CD4-positive, CD25-positive, alpha-beta regulatory T cell (primary cell): ENCODE data around the gene MESP2. TPM values are rescaled to one million over a fixed set of nuclear protein-coding genes. Genes with fewer than 3 reads are reported as not detected.

Experiments used
- ATAC-seq, 2 donors: fragments of 150-1000 bp; cut with Tn5 transposase; one replicate each; pipeline ENCODE4 v1.10.0; 2021; ENCODE audit warnings: low read depth in 2 of 2, moderate number of reproducible peaks in 2 of 2, moderate library complexity in 1 of 2
- DNase-seq, 3 donors: peaks; one replicate each; pipeline versions ENCODE4 v3.0.0 to v3.0.0-alpha.2; 2012 to 2022; ENCODE audit warnings: mixed read lengths in 1 of 3
- H3K27ac ChIP-seq: one replicate; pipeline ENCODE4 v1.7.0; 2013; ENCODE audit warnings: mild to moderate bottlenecking, low read length; ENCODE audit not compliant: insufficient read depth, poor library complexity, severe bottlenecking
- H3K27me3 ChIP-seq: one replicate; pipeline ENCODE4 v1.7.0; 2013; ENCODE audit warnings: low read length; ENCODE audit not compliant: control insufficient read depth, insufficient read depth
- H3K36me3 ChIP-seq: one replicate; pipeline ENCODE4 v1.7.0; 2013; ENCODE audit warnings: mild to moderate bottlenecking, low read length, moderate library complexity; ENCODE audit not compliant: control insufficient read depth, insufficient read depth
- H3K4me1 ChIP-seq: 2 replicates; pipeline ENCODE4 v1.7.0; 2013; ENCODE audit warnings: mild to moderate bottlenecking, low read length; ENCODE audit not compliant: insufficient read depth, control insufficient read depth, poor library complexity, severe bottlenecking
- H3K4me3 ChIP-seq: one replicate; pipeline ENCODE4 v1.7.0; 2013; ENCODE audit warnings: low read depth, mild to moderate bottlenecking, low read length, moderate library complexity
- H3K9me3 ChIP-seq, 2 experiments: 1 replicate in 1 of 2; 2 replicates in 1 of 2; pipeline ENCODE4 v1.7.0; 2013; ENCODE audit warnings: low read length in 2 of 2, mild to moderate bottlenecking in 1 of 2, moderate library complexity in 1 of 2; ENCODE audit not compliant: control insufficient read depth in 2 of 2
- H3K27ac Mint-ChIP-seq, 3 donors: one replicate each; pipeline ENCODE4 v1.8.0; 2020 to 2022; ENCODE audit warnings: mild to moderate bottlenecking in 3 of 3, mixed read lengths in 3 of 3, moderate library complexity in 2 of 3
- H3K27me3 Mint-ChIP-seq: one replicate; pipeline ENCODE4 v1.8.0; 2022; ENCODE audit warnings: mild to moderate bottlenecking, mixed read lengths
- H3K36me3 Mint-ChIP-seq: one replicate; pipeline ENCODE4 v1.8.0; 2020; ENCODE audit warnings: mixed read lengths
- H3K4me1 Mint-ChIP-seq, 4 donors: one replicate each; pipeline ENCODE4 v1.8.0; 2020 to 2022; ENCODE audit warnings: mixed read lengths in 4 of 4, mild to moderate bottlenecking in 1 of 4
- H3K4me3 Mint-ChIP-seq, 4 donors: one replicate each; pipeline ENCODE4 v1.8.0; 2020 to 2022; ENCODE audit warnings: mild to moderate bottlenecking in 4 of 4, mixed read lengths in 4 of 4, moderate library complexity in 3 of 4
- H3K9me3 Mint-ChIP-seq, 7 donors: one replicate each; pipeline ENCODE4 v1.8.0; 2020 to 2022; ENCODE audit warnings: mixed read lengths in 7 of 7, mild to moderate bottlenecking in 3 of 7, moderate library complexity in 2 of 7
- polyA plus RNA-seq, 4 donors: library from polyadenylated mRNA; unstranded; fragments of 300-500 nt; fragmentation: Illumina TruSeq; gene quantifications; one replicate each; pipeline ENCODE4 v1.2.3, GENCODE V29; 2021
- total RNA-seq: library from RNA; stranded (reverse); gene quantifications from one replicate; pipeline ENCODE4 v1.2.3, GENCODE V29; 2022

The MESP2 gene
- total and polyA plus RNA-seq, 5 donors from 2014 or later: not detected

DNA sequence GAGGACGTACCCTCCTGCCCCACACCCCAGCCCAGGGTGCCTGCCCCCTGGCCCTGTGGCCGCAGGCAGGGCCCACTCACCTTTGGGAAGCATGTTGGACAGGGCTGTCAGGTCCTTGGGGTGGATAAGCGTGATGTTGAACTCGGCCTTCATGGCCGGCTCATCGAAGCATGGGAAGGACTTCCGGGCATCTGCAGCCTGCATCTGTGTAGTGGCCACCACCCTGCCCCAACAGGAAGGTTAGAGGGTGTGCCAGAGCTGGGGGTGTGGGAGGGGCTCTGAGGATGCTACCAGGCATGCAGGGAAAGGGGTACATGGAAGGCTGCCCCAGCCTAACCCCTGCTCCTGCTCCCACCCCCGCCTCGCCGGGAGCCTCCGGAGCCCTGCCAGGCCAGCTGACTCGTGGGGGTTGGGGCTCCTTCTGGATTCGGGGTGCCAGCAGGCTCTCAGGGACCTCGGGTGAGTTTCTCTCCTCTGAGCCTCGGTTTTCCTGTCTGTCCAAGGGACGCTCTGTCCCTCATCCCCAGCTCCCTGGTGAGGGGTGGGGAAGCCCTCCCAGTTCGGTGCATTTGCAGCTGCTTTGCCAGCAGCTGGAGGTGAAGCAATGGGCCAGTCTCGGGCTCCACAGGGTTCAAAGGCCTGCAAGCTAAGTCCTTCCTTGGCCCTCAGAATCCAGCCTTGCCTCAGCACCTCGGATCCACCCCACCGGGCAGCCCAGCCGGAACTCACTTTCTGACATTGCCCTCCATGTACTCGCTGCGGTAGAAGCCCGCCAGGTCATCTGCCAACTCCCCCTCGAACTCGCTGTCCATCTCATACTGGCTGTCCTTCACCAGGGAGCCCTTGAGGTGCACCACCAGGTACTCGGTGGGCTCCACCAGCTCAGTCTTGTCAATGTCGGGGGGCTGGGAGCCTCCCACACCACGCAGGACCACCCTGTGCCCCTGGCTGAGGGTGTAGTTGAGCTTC, 29.4 kb downstream of the MESP2 start:
- H3K27me3 Mint-ChIP-seq: peaks cover 4% of the 10 kb centered on the region

DNA sequence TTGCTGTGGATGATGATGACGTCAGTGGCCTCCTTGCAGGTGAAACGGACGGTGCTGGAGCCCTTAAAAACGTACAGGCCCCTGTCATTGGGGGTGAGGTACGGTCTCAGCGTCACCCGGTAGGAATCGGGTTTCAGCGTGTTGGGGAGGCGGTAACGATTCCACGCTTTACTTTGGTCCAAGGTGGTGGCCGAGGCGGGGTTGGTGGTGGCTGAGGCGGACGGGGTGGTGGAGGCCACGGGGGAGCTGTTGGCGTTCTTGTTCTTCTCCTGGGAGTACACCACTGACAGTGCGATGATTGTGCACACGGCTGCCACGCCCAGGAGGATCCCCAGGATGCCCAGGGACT, 30.1 kb downstream of the MESP2 start:
- no peaks in the 10 kb centered on the region for H3K27me3 ChIP-seq
- H3K4me3 Mint-ChIP-seq: no peak overlapping the region
- H3K9me3 ChIP-seq: no peaks in the 10 kb centered on the region
- no peak overlapping the region for H3K27ac ChIP-seq
- H3K4me3 ChIP-seq: no peak overlapping the region
- H3K4me1 Mint-ChIP-seq: peaks cover 0 to 2% (median 0%) of the 10 kb centered on the region in 4 donors
- DNase-seq: no peak
- no peak for ATAC-seq
- no peaks in the 10 kb centered on the region for H3K9me3 Mint-ChIP-seq
- no peaks in the 10 kb centered on the region for H3K36me3 ChIP-seq
- H3K27ac Mint-ChIP-seq: no peak overlapping the region
- H3K27me3 Mint-ChIP-seq: peaks cover 4% of the 10 kb centered on the region
- no peaks in the 10 kb centered on the region for H3K4me1 ChIP-seq
- H3K36me3 Mint-ChIP-seq: no peaks in the 10 kb centered on the region

More for the DNA sequence above, 29.4 kb downstream of the MESP2 start:
- no peaks in the 10 kb centered on the region for H3K27me3 ChIP-seq
- no peaks in the 10 kb centered on the region for H3K9me3 Mint-ChIP-seq
- H3K4me3 Mint-ChIP-seq: no peak overlapping the region
- H3K4me1 ChIP-seq: no peaks in the 10 kb centered on the region
- H3K9me3 ChIP-seq: no peaks in the 10 kb centered on the region
- H3K4me1 Mint-ChIP-seq: peaks cover 0 to 2% (median 0%) of the 10 kb centered on the region in 4 donors
- H3K36me3 ChIP-seq: no peaks in the 10 kb centered on the region
- no peak overlapping the region for H3K4me3 ChIP-seq
- ATAC-seq (no peak), DNase-seq (no peak)
- no peak overlapping the region for H3K27ac Mint-ChIP-seq
- H3K27ac ChIP-seq: no peak overlapping the region
- H3K36me3 Mint-ChIP-seq: no peaks in the 10 kb centered on the region

DNA sequence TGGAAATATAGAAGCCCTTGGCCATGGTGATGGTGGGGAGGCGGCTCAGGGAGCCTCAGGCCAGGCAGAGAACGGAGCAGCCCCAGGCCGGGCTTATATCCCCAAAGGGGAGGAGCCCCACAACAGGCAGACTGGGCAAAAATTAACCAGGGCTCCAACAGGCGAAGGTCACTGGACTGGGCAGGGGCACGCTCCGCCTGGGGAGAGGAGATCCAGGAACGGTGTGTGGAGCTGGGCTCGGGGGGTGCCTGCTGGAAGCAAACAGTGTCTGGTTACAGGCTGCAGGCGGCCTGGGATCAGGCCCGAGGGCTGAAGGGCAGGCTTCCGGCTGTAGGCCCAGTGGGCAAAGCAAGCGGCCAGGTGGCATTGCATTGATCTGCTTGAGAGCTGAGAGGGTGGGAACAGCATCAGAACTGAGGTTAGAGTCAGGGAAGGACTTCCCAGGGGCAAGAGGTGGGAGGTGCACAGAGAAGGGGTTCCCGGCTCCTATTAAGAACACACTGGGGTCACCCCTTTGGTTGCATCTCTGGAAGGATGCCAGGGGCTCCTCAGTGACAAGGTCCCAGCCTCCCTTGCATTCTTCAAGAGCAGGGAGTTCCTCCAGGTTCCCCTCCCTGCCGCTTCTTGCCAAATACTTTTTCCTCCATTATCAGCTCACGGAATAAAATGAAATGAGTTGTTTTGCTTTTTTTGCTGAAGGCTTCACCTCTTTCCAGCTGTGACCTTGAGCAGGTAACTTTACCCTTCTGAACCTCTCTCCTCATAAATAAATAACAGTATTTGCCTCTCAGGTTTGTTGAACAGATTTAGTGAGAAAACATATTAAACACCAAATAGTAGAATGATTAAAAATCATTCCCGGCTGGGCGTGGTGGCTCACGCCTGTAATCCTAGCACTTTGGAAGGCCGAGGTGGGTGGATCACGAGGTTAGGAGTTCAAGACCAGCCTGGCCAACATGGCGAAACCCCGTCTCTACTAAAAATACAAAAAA, 30.7 kb downstream of the MESP2 start:
- no peak for ATAC-seq

DNA sequence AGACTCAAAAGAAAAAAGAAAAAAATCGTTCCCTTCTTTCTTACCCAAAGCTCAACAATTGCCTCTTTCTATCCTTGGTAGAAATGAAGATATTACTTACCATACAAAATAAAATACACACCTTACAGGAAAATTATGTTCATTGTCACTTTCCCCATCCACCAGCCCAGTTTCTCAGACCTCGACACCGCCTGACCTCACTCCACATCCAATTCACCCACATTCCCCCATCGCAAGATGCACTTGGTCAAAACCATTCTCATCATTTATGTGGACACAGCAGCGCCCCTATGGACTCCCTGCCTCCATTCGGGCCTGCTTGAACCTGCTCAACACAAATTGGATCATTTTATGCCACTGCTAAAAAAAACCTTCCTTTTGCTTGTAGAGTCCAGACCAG, 31.6 kb downstream of the MESP2 start:
- DNase-seq (no peak), ATAC-seq (no peak)
- Histone ChIP-seq H3K4me1 (no peaks in the 10 kb centered on the region), H3K27me3 (no peaks in the 10 kb centered on the region), H3K36me3 (no peaks in the 10 kb centered on the region), H3K9me3 (no peaks in the 10 kb centered on the region), H3K27ac (no peak overlapping the region), H3K4me3 (no peak overlapping the region)
- H3K27ac Mint-ChIP-seq: peak overlapping the region in 1 of 3 donors; percentile 8
- no peaks in the 10 kb centered on the region for H3K9me3 Mint-ChIP-seq
- peaks cover 0 to 2% (median 0%) of the 10 kb centered on the region in 4 donors for H3K4me1 Mint-ChIP-seq
- peaks cover 15% of the 10 kb centered on the region for H3K27me3 Mint-ChIP-seq
- H3K4me3 Mint-ChIP-seq: no peak overlapping the region
- no peaks in the 10 kb centered on the region for H3K36me3 Mint-ChIP-seq

More for the DNA sequence above, 30.7 kb downstream of the MESP2 start:
- H3K36me3 ChIP-seq: no peaks in the 10 kb centered on the region
- no peaks in the 10 kb centered on the region for H3K9me3 ChIP-seq
- no peak overlapping the region for H3K4me3 Mint-ChIP-seq
- no peaks in the 10 kb centered on the region for H3K36me3 Mint-ChIP-seq
- no peaks in the 10 kb centered on the region for H3K4me1 ChIP-seq
- H3K4me3 ChIP-seq: no peak overlapping the region
- H3K4me1 Mint-ChIP-seq: peaks cover 0 to 2% (median 0%) of the 10 kb centered on the region in 4 donors
- no peak overlapping the region for H3K27ac Mint-ChIP-seq
- no peaks in the 10 kb centered on the region for H3K27me3 ChIP-seq
- H3K27ac ChIP-seq: no peak overlapping the region
- H3K27me3 Mint-ChIP-seq: peaks cover 7% of the 10 kb centered on the region
- DNase-seq: no peak
- H3K9me3 Mint-ChIP-seq: no peaks in the 10 kb centered on the region

DNA sequence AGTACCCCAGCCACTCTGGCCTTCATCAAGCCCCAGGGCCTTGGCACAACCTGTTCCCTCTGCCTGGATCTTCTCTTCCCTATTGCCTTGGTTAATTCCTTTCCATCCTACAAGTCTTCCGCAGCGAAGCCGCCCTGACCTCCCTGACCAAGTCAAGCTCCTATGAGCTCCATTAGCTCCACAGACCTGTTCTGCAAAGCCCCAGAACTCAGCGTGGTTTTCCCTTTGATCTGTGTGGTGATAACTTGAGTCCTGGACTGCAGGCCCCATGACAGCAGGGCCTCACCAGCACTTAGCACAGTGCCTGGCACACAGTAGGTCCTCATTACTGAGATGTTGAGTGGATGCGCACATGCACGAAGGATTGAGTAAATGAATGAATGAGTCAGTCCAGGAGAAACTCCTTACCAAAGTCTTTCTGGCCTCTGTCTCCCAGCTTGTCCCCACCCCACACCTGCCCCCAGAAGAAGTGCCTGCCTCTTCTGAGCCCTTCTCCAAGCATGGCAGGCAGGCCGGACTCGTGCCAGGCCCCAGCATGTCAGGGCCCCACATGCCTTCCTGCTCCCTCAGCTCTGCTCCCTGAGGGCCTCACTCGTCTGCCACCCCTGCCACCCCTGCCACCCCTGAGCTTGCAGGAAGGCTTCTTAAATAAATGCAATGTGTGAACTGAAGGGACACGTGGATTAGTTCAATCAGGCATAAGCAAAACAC, 32.2 kb downstream of the MESP2 start:
- no peak for DNase-seq
- Histone ChIP-seq H3K4me3 (no peak overlapping the region), H3K27me3 (no peaks in the 10 kb centered on the region), H3K9me3 (no peaks in the 10 kb centered on the region), H3K36me3 (no peaks in the 10 kb centered on the region), H3K27ac (no peak overlapping the region), H3K4me1 (no peaks in the 10 kb centered on the region)
- ATAC-seq: no peak
- no peak overlapping the region for H3K4me3 Mint-ChIP-seq
- H3K4me1 Mint-ChIP-seq: peaks cover 0 to 2% (median 0%) of the 10 kb centered on the region in 4 donors
- H3K9me3 Mint-ChIP-seq: no peaks in the 10 kb centered on the region
- H3K36me3 Mint-ChIP-seq: no peaks in the 10 kb centered on the region
- peaks cover 17% of the 10 kb centered on the region for H3K27me3 Mint-ChIP-seq
- no peak overlapping the region for H3K27ac Mint-ChIP-seq

DNA sequence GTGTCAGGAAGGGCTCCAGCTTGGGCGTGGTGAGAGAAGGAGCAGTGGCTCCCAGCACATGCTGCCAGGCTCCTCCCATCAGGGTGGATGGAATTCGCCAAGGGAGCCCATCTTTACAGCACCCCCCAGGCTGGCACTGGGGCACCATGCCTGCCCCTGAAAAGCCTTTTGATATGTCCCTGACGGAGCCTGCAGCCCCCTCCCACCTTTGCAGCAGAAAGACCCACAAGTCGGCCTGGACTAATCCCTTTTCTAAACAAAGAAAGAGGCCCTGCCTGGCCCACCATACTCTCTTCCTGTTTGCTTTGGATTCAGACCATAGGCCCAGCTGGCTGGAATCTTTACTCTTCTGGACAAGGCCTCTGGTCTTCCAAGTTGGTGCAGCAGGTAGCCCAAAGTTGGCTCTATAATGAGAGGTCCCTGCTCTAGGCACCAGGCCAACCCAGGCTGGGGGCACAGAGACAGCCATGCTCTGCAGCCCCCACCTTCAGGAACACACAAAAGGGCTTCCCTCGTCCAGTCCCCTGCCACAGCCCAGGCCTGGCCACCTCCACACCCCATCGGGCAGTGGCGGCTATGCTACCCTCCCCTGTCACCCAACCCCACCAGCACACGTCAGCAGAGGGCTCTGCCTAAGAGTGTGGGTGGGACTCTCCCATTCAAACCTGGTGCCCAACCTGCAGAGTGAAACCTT, 33.1 kb downstream of the MESP2 start:
- Mint-ChIP-seq H3K27ac (no peak overlapping the region), H3K9me3 (no peaks in the 10 kb centered on the region), H3K36me3 (no peaks in the 10 kb centered on the region), H3K27me3 (peaks cover 23% of the 10 kb centered on the region), H3K4me1 (peaks cover 0 to 5% (median 0%) of the 10 kb centered on the region in 4 donors), H3K4me3 (no peak overlapping the region)
- no peak for ATAC-seq
- H3K4me3 ChIP-seq: no peak overlapping the region
- H3K4me1 ChIP-seq: peaks cover 3% of the 10 kb centered on the region
- H3K9me3 ChIP-seq: no peaks in the 10 kb centered on the region
- no peaks in the 10 kb centered on the region for H3K27me3 ChIP-seq
- no peaks in the 10 kb centered on the region for H3K36me3 ChIP-seq
- DNase-seq: no peak
- no peak overlapping the region for H3K27ac ChIP-seq

DNA sequence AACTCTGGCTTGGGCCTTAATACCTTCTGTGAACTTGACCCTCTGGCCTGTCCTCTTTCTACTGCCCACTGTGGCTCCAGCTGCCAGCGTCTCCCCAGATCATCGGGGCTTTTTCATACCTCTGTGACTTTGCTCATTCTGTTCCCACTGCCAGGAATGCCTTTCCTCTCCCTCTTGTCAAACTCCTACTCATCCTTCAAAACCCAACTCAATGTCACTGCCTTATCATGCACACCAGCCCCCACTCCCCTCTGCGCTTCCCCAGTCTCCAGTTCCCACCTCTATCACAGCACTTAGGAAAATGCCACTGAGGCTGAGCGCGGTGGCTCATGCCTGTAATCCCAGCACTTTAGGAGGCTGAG, 33.6 kb downstream of the MESP2 start:
- H3K4me1 Mint-ChIP-seq: peaks cover 0 to 5% (median 0%) of the 10 kb centered on the region in 4 donors
- peaks cover 23% of the 10 kb centered on the region for H3K27me3 Mint-ChIP-seq
- H3K9me3 ChIP-seq: no peaks in the 10 kb centered on the region
- no peak overlapping the region for H3K4me3 ChIP-seq
- no peaks in the 10 kb centered on the region for H3K36me3 Mint-ChIP-seq
- H3K27ac ChIP-seq: no peak overlapping the region
- peaks cover 8% of the 10 kb centered on the region for H3K4me1 ChIP-seq
- DNase-seq (no peak), ATAC-seq (no peak)
- no peak overlapping the region for H3K27ac Mint-ChIP-seq
- no peaks in the 10 kb centered on the region for H3K9me3 Mint-ChIP-seq
- H3K36me3 ChIP-seq: no peaks in the 10 kb centered on the region
- no peak overlapping the region for H3K4me3 Mint-ChIP-seq
- H3K27me3 ChIP-seq: no peaks in the 10 kb centered on the region
